H1 (cell line): Measurements from ENCODE around the gene PEX26. TPM values are rescaled to one million over a fixed set of nuclear protein-coding genes. Genes with fewer than 3 reads are reported as not detected.

Experiments
- CBX8 ChIP-seq: fragments of 300-800, 300-1000 bp; sonication (generic); IDR thresholded peaks from 2 replicates; pipeline ENCODE4 v1.7.1; 2016; ENCODE audit warnings: low read depth, low read length, borderline replicate concordance
- CTBP2 ChIP-seq: IDR thresholded peaks from 2 replicates; pipeline ENCODE4 v1.7.0; 2011; ENCODE audit warnings: borderline replicate concordance, mild to moderate bottlenecking, moderate library complexity, mixed read lengths, low read length; ENCODE audit not compliant: insufficient read depth, insufficient read length
- HDAC6 ChIP-seq: IDR thresholded peaks from one replicate; pipeline ENCODE4 v1.7.1; 2012; ENCODE audit warnings: low read depth, mild to moderate bottlenecking, inconsistent platforms, low read length, moderate library complexity
- MAX ChIP-seq: IDR thresholded peaks from 2 replicates; pipeline ENCODE4 v1.6.1; 2012; ENCODE audit warnings: inconsistent platforms
- NRF1 ChIP-seq: IDR thresholded peaks from 2 replicates; pipeline ENCODE4 v1.6.1; 2011; ENCODE audit warnings: mild to moderate bottlenecking, low read depth, low read length, improper control_type of control experiment
- SP2 ChIP-seq: IDR thresholded peaks from 2 replicates; pipeline ENCODE4 v1.6.1; 2012; ENCODE audit warnings: mild to moderate bottlenecking, low read length, inconsistent platforms
- ZNF274 ChIP-seq: IDR thresholded peaks from 2 replicates; pipeline ENCODE4 v1.7.0; 2012; ENCODE audit warnings: low read length, borderline replicate concordance; ENCODE audit errors: extremely low read depth
- polyA plus RNA-seq, 7 experiments: library from polyadenylated mRNA; depleted of rRNA in 3 of 7; stranded (reverse) in 5 of 7; unstranded in 2 of 7; fragments of >200 nt in 5 of 7; fragments of 200-250 nt in 2 of 7; gene quantifications; 1 replicate in 5 of 7; 2 replicates in 1 of 7; 4 replicates in 1 of 7; pipeline versions ENCODE4 v1.2.1 to v1.2.3, GENCODE V29; 2011 to 2013; ENCODE audit warnings: missing spikeins in 2 of 7, mixed read lengths in 2 of 7
- total RNA-seq: library from RNA; stranded (reverse); fragmentation: NEBNext Ultra II Directional; extraction: Animal tissue kit (Norgen Biotek cat#: 25700); gene quantifications from 2 replicates; pipeline ENCODE4 v1.2.1, GENCODE V29; 2021

PEX26 gene
- total and polyA plus RNA-seq, 2 of the 8 experiments (the other 6 are each of a cell fraction or from before 2014, with no cell fraction given): 33.1 to 49.0 TPM

GRCh38 chr22:18101536-18101935 lies 23.7 kb downstream of the PEX26 start (continued):
- no peak for TF ChIP-seq MAX
- no peak for TF ChIP-seq HDAC6
- no peak for TF ChIP-seq NRF1
- TF ChIP-seq CTBP2: no peak
- TF ChIP-seq SP2: no peak
- no peak for TF ChIP-seq CBX8
- no peak for TF ChIP-seq ZNF274
- TF ChIP-seq, all 59 proteins: peak for 0
